Naive B cell (primary cell): ENCODE data around the gene TRNP1. TPM values are rescaled to one million over a fixed set of nuclear protein-coding genes. Genes with fewer than 3 reads are reported as not detected.
"Not testable (repeated sequence)": the region's sequence is repeated elsewhere in the genome, so short reads cannot be mapped to it uniquely, and the experiment has no call there.

Source experiments
- ATAC-seq, 2 donors: fragments of 150-1000 bp; cut with Tn5 transposase; 2 replicates each; pipeline ENCODE4 v1.10.0; 2021; ENCODE audit warnings: low read depth in 2 of 2, mild to moderate bottlenecking in 2 of 2, moderate library complexity in 2 of 2
- DNase-seq: peaks from one replicate; pipeline ENCODE4 v3.0.0; 2022
- H3K27ac Mint-ChIP-seq, 6 donors: one replicate each; pipeline ENCODE4 v1.8.0; 2020 to 2022; ENCODE audit warnings: mild to moderate bottlenecking in 6 of 6, mixed read lengths in 6 of 6, moderate library complexity in 5 of 6, inconsistent platforms in 2 of 6
- H3K27me3 Mint-ChIP-seq, 3 donors: one replicate each; pipeline ENCODE4 v1.8.0; 2021 to 2022; ENCODE audit warnings: mixed read lengths in 3 of 3, mild to moderate bottlenecking in 1 of 3
- H3K36me3 Mint-ChIP-seq, 2 donors: one replicate each; pipeline ENCODE4 v1.8.0; 2020 to 2022; ENCODE audit warnings: mixed read lengths in 2 of 2, inconsistent platforms in 1 of 2, mild to moderate bottlenecking in 1 of 2
- H3K4me1 Mint-ChIP-seq, 3 donors: one replicate each; pipeline ENCODE4 v1.8.0; 2020 to 2022; ENCODE audit warnings: mixed read lengths in 3 of 3, inconsistent platforms in 1 of 3, mild to moderate bottlenecking in 1 of 3, moderate library complexity in 1 of 3
- H3K4me3 Mint-ChIP-seq, 8 donors: one replicate each; pipeline ENCODE4 v1.8.0; 2020 to 2022; ENCODE audit warnings: mild to moderate bottlenecking in 8 of 8, mixed read lengths in 8 of 8, moderate library complexity in 8 of 8, inconsistent platforms in 2 of 8
- H3K9me3 Mint-ChIP-seq, 7 donors: one replicate each; pipeline ENCODE4 v1.8.0; 2020 to 2022; ENCODE audit warnings: mixed read lengths in 7 of 7, mild to moderate bottlenecking in 5 of 7, inconsistent platforms in 2 of 7, moderate library complexity in 1 of 7
- polyA plus RNA-seq, 6 donors: library from polyadenylated mRNA; unstranded; fragments of 300-500 nt; fragmentation: Illumina TruSeq; gene quantifications; one replicate each; pipeline ENCODE4 v1.2.3, GENCODE V29; 2021; ENCODE audit warnings: low read depth in 6 of 6

Gene TRNP1
- polyA plus RNA-seq, 6 donors from 2014 or later, result not detected

GRCh38 chr1:26981146-26981846, 12.2 kb upstream of the TRNP1 start:
- Mint-ChIP-seq H3K4me1 (no peaks in the 10 kb centered on the region), H3K36me3 (no peaks in the 10 kb centered on the region)
- DNase-seq, result no peak

DNA sequence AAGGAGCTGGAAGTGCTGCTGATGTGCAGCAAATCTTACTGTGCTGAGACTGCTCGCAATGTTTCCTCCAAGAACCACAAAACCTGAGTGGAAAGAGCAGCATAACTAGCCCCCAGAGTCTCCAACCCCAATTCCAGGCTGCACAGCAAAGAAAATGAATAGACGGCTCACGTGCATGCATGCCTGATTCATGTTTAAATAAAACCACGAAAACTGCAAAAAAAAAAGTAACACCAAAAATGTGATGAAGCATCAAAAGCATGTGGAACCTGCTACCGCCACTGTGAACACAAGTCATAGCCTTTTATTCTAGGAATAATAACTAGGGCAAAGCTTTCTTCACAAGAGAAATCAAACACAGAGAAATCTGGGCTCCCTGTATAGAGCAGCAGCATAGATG, 9.6 kb upstream of the TRNP1 start:
- no peaks in the 10 kb centered on the region for H3K36me3 Mint-ChIP-seq
- peaks cover 0 to 1% (median 0%) of the 10 kb centered on the region in 7 donors for H3K9me3 Mint-ChIP-seq
- no peak overlapping the region for H3K4me3 Mint-ChIP-seq
- peaks cover 14 to 31% (median 27%) of the 10 kb centered on the region in 3 donors for H3K27me3 Mint-ChIP-seq
- H3K4me1 Mint-ChIP-seq, result no peaks in the 10 kb centered on the region
- no peak overlapping the region for H3K27ac Mint-ChIP-seq
- no peak for DNase-seq
- ATAC-seq, result no peak

More at GRCh38 chr1:26981146-26981846, 12.2 kb upstream of the TRNP1 start:
- Mint-ChIP-seq H3K4me3 (no peak overlapping the region), H3K27ac (no peak overlapping the region), H3K27me3 (peaks cover 6 to 26% (median 23%) of the 10 kb centered on the region in 3 donors), H3K9me3 (peaks cover 0 to 1% (median 0%) of the 10 kb centered on the region in 7 donors)
- no peak for ATAC-seq

DNA sequence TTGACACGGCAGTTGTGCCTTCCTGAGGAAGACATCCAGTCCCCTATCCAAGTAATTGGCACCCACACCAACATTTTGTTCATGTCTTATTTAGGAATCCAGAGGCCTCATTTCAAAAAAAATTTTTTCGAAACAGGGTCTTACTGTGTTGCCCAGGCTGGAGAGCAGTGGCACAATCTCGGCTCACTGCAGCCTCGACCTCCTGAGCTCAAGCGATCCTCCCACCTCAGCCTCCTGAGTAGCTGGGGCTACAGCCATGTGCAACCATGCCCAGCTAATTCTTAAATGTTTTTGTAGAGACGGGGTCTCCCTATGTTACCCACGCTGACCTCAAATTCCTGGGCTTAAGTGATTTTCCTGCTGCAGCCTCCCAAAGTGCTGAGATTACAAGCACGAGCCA, 9.2 kb upstream of the TRNP1 start:
- ATAC-seq, result no peak

DNA sequence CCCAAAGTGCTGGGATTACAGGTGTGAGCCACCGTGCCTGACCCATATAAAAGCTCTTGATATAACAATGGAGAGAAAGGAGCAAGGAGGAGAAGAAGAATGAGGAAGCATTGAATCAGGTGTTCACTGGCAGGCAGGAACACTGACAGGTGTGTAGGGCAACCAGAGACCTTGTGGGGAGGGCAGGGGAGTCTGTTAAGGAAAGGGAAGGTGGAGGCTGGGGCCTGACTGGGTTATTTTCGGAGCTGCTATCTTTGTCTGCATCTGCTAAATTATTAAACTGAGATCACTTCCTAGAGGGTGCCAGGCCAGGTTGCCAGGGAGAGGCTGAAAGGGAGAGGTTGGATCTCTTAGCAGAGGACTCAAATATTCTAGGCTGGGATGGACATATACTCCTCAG, 6.8 kb upstream of the TRNP1 start:
- H3K36me3 Mint-ChIP-seq, result no peaks in the 10 kb centered on the region
- no peak for DNase-seq
- H3K27ac Mint-ChIP-seq, result no peak overlapping the region

More for the DNA sequence above, 9.2 kb upstream of the TRNP1 start:
- H3K27me3 Mint-ChIP-seq, result peaks cover 14 to 32% (median 29%) of the 10 kb centered on the region in 3 donors
- H3K27ac Mint-ChIP-seq, result no peak overlapping the region
- H3K4me3 Mint-ChIP-seq, result no peak overlapping the region
- DNase-seq, result no peak
- no peaks in the 10 kb centered on the region for H3K36me3 Mint-ChIP-seq
- peaks cover 0 to 1% (median 0%) of the 10 kb centered on the region in 7 donors for H3K9me3 Mint-ChIP-seq
- no peaks in the 10 kb centered on the region for H3K4me1 Mint-ChIP-seq

GRCh38 chr1:26989403-26990109, 3.9 kb upstream of the TRNP1 start:
- H3K4me3 Mint-ChIP-seq, H3K27ac Mint-ChIP-seq, ATAC-seq, DNase-seq, H3K36me3 Mint-ChIP-seq, H3K9me3 Mint-ChIP-seq: not testable (repeated sequence)
- Mint-ChIP-seq H3K4me1 (peaks cover 12 to 17% (median 16%) of the 10 kb centered on the region in 3 donors), H3K27me3 (peaks cover 21 to 45% (median 36%) of the 10 kb centered on the region in 3 donors)

More for the DNA sequence above, 6.8 kb upstream of the TRNP1 start:
- peaks cover 22 to 40% (median 39%) of the 10 kb centered on the region in 3 donors for H3K27me3 Mint-ChIP-seq
- peak overlapping the region in 1 of 8 donors; percentile 34 for H3K4me3 Mint-ChIP-seq
- peaks cover 5 to 7% (median 5%) of the 10 kb centered on the region in 3 donors for H3K4me1 Mint-ChIP-seq
- no peaks in the 10 kb centered on the region for H3K9me3 Mint-ChIP-seq
- ATAC-seq, result no peak

GRCh38 chr1:26991310-26992116, 2.0 kb upstream of the TRNP1 start:
- no peak for ATAC-seq
- no peaks in the 10 kb centered on the region for H3K9me3 Mint-ChIP-seq
- peaks cover 34 to 62% (median 47%) of the 10 kb centered on the region in 3 donors for H3K27me3 Mint-ChIP-seq
- H3K4me3 Mint-ChIP-seq, result peak overlapping the region in 2 of 8 donors; percentile 53 to 75
- no peak for DNase-seq
- no peaks in the 10 kb centered on the region for H3K36me3 Mint-ChIP-seq
- no peak overlapping the region for H3K27ac Mint-ChIP-seq
- H3K4me1 Mint-ChIP-seq, result peaks cover 12 to 17% (median 16%) of the 10 kb centered on the region in 3 donors

DNA sequence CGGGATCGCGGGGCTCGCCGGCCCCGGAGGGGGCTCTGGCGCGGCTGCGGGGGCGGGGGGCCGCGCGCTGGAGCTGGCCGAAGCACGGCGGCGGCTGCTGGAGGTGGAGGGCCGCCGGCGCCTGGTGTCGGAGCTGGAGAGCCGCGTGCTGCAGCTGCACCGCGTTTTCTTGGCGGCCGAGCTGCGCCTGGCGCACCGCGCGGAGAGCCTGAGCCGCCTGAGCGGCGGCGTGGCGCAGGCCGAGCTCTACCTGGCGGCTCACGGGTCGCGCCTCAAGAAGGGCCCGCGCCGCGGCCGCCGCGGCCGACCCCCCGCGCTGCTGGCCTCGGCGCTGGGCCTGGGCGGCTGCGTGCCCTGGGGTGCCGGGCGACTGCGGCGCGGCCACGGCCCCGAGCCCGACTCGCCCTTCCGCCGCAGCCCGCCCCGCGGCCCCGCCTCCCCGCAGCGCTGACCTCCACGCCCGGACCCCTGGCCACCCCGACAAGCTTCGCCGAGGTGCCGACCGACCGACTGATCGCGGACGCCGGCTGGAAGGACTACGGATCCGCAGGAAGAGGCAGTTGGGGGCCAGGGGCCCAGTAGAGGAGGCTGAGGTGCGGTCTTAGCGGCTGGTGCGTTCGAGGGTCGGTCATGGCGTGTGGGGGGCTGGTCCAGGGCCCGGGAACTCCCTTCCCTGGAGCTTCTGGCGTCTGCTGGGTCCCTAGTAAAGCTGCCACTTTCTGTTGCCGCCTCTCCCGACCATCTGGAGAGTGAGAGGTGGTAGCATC, 711 bp downstream of the TRNP1 start:
- Mint-ChIP-seq H3K27ac (no peak overlapping the region), H3K27me3 (peaks cover 33 to 61% (median 44%) of the 10 kb centered on the region in 3 donors), H3K36me3 (no peaks in the 10 kb centered on the region), H3K4me1 (peaks cover 17 to 25% (median 23%) of the 10 kb centered on the region in 3 donors), H3K4me3 (peak overlapping the region; percentile 76 to 92 (median 84)), H3K9me3 (no peaks in the 10 kb centered on the region)
- peak; percentile 51 to 52 for ATAC-seq
- peak; percentile 23 for DNase-seq

- DNase-seq (no peak), ATAC-seq (no peak)
- H3K27ac Mint-ChIP-seq, result peak overlapping the region in 1 of 6 donors; percentile 33
- H3K27me3 Mint-ChIP-seq, result peaks cover 33 to 53% (median 37%) of the 10 kb centered on the region in 3 donors
- H3K36me3 Mint-ChIP-seq, result no peaks in the 10 kb centered on the region
- H3K4me1 Mint-ChIP-seq, result peaks cover 17 to 28% (median 23%) of the 10 kb centered on the region in 3 donors
- no peaks in the 10 kb centered on the region for H3K9me3 Mint-ChIP-seq
- H3K4me3 Mint-ChIP-seq, result peak overlapping the region; percentile 76 to 92 (median 84)
Observed at GRCh38 chr1:26994787-26995517, 1.5 kb downstream of the TRNP1 start.

- no peak for DNase-seq
- peak overlapping the region in 5 of 8 donors; percentile 56 to 86 (median 66) for H3K4me3 Mint-ChIP-seq
- H3K27me3 Mint-ChIP-seq, result peaks cover 25 to 43% (median 33%) of the 10 kb centered on the region in 3 donors
- H3K9me3 Mint-ChIP-seq, result no peaks in the 10 kb centered on the region
- no peak overlapping the region for H3K27ac Mint-ChIP-seq
- no peaks in the 10 kb centered on the region for H3K36me3 Mint-ChIP-seq
- no peak for ATAC-seq
- peaks cover 17 to 37% (median 23%) of the 10 kb centered on the region in 3 donors for H3K4me1 Mint-ChIP-seq
Observed at GRCh38 chr1:26996024-26996423, 2.5 kb downstream of the TRNP1 start.

GRCh38 chr1:26996665-26997064, 3.2 kb downstream of the TRNP1 start:
- peak overlapping the region in 1 of 6 donors; percentile 89 for H3K27ac Mint-ChIP-seq
- ATAC-seq, result no peak

GRCh38 chr1:26998429-26999300, 5.2 kb downstream of the TRNP1 start:
- DNase-seq (no peak), ATAC-seq (no peak)
- Mint-ChIP-seq H3K4me1 (peaks cover 13 to 46% (median 19%) of the 10 kb centered on the region in 3 donors), H3K9me3 (no peaks in the 10 kb centered on the region), H3K36me3 (no peaks in the 10 kb centered on the region), H3K27me3 (peaks cover 18 to 25% (median 21%) of the 10 kb centered on the region in 3 donors), H3K4me3 (no peak overlapping the region), H3K27ac (no peak overlapping the region)

More at GRCh38 chr1:26996665-26997064, 3.2 kb downstream of the TRNP1 start:
- Mint-ChIP-seq H3K27me3 (peaks cover 25 to 37% (median 26%) of the 10 kb centered on the region in 3 donors), H3K36me3 (no peaks in the 10 kb centered on the region), H3K4me3 (no peak overlapping the region), H3K9me3 (no peaks in the 10 kb centered on the region), H3K4me1 (peaks cover 14 to 38% (median 20%) of the 10 kb centered on the region in 3 donors)
- no peak for DNase-seq
